ENCODE results near the gene PTPN7. TPM values are rescaled to one million over a fixed set of nuclear protein-coding genes. Genes with fewer than 3 reads are reported as not detected.
"Not testable (repeated sequence)": the region's sequence is repeated elsewhere in the genome, so short reads cannot be mapped to it uniquely, and the experiment has no call there.

PTPN7 gene
- polyA plus RNA-seq, 3 donors: 1.0 to 1.7 (median 1.0) TPM

GRCh38 chr1:202143011-202143767 lies 17.2 kb downstream of the PTPN7 start:
- no peak for DNase-seq (ENCODE audit: extremely low read depth in 1 of 11, low read depth in 9 of 11, low spot score in 4 of 11)

DNA sequence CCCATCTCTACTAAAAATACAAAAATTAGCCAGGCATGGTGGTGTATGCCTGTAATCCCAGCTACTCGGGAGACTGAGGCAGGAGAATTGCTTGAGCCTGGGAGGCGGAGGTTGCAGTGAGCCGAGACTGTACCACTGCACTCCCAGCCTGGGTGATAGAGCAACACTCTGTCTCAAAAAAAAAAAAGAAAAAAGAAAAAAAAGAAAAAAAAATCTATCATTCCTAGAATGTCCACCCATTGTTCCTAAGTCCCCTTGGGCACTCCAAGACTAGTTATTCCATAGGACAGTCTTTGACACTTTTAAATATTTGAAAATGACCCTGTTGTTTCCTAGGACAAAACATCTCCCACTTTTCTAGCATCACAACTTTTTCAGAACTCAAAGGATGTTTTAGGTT lies 18.9 kb downstream of the PTPN7 start:
- not testable (repeated sequence) for DNase-seq (ENCODE audit: extremely low read depth in 1 of 11, low read depth in 9 of 11, low spot score in 4 of 11)

- no peak for DNase-seq (ENCODE audit: extremely low read depth in 1 of 11, low read depth in 9 of 11, low spot score in 4 of 11)
These were observed 19.6 kb downstream of the PTPN7 start for GRCh38 chr1:202140833-202141232.

- DNase-seq (ENCODE audit: extremely low read depth in 1 of 11, low read depth in 9 of 11, low spot score in 4 of 11): peak in 2 of 11 donors; percentile 53 to 54
These were observed 25.1 kb downstream of the PTPN7 start for GRCh38 chr1:202135221-202135721.

DNA sequence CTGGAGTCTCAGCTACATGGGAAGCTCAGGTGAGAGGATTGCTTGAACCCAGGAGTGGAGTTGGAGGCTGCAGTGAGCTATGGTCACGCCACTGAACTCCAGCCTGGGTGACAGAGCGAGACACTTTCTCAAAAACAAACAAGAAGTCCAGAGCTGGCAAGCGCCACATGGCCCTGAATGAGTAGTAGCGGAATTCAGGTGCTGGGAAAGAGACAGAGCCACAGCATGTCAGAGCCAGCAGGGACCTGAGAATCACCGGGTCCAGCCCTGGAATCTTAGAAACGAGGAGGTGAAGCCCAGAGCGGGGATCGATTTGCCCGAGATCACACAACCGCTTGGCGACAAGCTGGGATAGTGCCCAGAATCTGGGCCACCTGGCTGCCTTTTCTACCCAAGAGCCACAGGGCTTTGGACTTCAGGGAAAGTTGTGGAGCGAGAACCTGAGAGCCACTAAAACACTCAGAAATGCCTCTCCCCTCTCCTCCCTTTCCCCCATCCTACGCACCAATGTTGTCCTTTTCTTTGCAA lies 25.7 kb downstream of the PTPN7 start:
- DNase-seq (ENCODE audit: extremely low read depth in 1 of 11, low read depth in 9 of 11, low spot score in 4 of 11): no peak

GRCh38 chr1:202133989-202134388 lies 26.4 kb downstream of the PTPN7 start:
- no peak for DNase-seq (ENCODE audit: extremely low read depth in 1 of 11, low read depth in 9 of 11, low spot score in 4 of 11)

DNA sequence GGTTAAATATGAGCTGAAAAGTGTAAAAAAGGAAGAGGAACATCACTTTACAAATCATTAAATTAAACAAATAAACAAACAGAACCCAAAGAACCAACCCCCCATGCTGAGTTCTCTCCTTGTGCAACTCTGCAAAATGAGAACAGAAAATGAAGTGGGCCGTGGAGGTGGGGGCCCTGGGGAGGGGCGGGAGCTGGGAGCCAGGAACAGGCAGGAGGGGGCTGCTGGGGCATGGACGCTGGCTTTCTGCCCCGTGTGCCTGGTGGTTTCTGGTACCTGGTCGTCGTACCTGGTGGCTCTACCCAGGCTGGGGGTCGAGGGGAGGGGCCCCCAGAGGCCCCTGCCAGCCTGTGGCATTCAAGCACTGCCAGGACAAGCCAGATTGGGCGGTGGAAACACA lies 26.9 kb downstream of the PTPN7 start:
- DNase-seq (ENCODE audit: extremely low read depth in 1 of 11, low read depth in 9 of 11, low spot score in 4 of 11): no peak

- no peak for DNase-seq (ENCODE audit: extremely low read depth in 1 of 11, low read depth in 9 of 11, low spot score in 4 of 11)
These were observed 27.4 kb downstream of the PTPN7 start for GRCh38 chr1:202133001-202133400.

GRCh38 chr1:202131956-202132821 lies 28.2 kb downstream of the PTPN7 start:
- DNase-seq (ENCODE audit: extremely low read depth in 1 of 11, low read depth in 9 of 11, low spot score in 4 of 11): no peak

- no peak for DNase-seq (ENCODE audit: extremely low read depth in 1 of 11, low read depth in 9 of 11, low spot score in 4 of 11)
These were observed 29.4 kb downstream of the PTPN7 start for GRCh38 chr1:202130816-202131522.

- no peak for DNase-seq (ENCODE audit: extremely low read depth in 1 of 11, low read depth in 9 of 11, low spot score in 4 of 11)
These were observed 30.1 kb downstream of the PTPN7 start for GRCh38 chr1:202130297-202130721.

- DNase-seq (ENCODE audit: extremely low read depth in 1 of 11, low read depth in 9 of 11, low spot score in 4 of 11): no peak
These were observed 30.7 kb downstream of the PTPN7 start for GRCh38 chr1:202129453-202130296.

DNA sequence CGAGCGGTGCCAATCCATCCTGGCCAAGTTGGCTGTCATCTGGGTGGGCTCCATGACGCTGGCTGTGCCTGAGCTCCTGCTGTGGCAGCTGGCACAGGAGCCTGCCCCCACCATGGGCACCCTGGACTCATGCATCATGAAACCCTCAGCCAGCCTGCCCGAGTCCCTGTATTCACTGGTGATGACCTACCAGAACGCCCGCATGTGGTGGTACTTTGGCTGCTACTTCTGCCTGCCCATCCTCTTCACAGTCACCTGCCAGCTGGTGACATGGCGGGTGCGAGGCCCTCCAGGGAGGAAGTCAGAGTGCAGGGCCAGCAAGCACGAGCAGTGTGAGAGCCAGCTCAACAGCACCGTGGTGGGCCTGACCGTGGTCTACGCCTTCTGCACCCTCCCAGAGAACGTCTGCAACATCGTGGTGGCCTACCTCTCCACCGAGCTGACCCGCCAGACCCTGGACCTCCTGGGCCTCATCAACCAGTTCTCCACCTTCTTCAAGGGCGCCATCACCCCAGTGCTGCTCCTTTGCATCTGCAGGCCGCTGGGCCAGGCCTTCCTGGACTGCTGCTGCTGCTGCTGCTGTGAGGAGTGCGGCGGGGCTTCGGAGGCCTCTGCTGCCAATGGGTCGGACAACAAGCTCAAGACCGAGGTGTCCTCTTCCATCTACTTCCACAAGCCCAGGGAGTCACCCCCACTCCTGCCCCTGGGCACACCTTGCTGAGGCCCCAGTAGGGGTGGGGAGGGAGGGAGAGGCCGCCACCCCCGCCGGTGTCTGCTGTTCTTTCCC lies 32.4 kb downstream of the PTPN7 start:
- no peak for DNase-seq (ENCODE audit: extremely low read depth in 1 of 11, low read depth in 9 of 11, low spot score in 4 of 11)

- DNase-seq (ENCODE audit: extremely low read depth in 1 of 11, low read depth in 9 of 11, low spot score in 4 of 11): no peak
These were observed 33.3 kb downstream of the PTPN7 start for GRCh38 chr1:202127061-202127460.

DNA sequence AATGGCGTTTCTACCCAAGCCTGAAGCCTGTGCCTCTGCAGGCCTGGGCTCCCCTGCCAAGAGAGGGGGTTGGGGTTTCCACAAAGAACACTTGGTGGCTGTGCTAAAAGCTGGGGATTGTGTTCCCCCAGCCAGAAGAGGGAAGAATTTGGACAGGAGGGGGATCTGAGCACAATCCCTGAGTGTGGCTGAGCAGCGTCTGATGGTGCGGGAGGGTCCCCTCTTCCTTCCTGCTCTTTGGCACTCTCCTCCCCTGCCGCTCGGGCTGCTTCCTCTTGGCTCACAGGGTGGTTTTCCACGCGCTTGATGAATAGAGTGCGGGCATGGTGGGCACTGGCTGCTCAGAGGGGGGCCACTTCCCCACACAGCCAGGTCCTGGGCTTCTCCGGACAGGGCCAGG lies 34.0 kb downstream of the PTPN7 start:
- no peak for DNase-seq (ENCODE audit: extremely low read depth in 1 of 11, low read depth in 9 of 11, low spot score in 4 of 11)

- DNase-seq (ENCODE audit: extremely low read depth in 1 of 11, low read depth in 9 of 11, low spot score in 4 of 11): no peak
These were observed 34.8 kb downstream of the PTPN7 start for GRCh38 chr1:202125611-202126010.

- DNase-seq (ENCODE audit: extremely low read depth in 1 of 11, low read depth in 9 of 11, low spot score in 4 of 11): no peak
These were observed 36.3 kb downstream of the PTPN7 start for GRCh38 chr1:202124142-202124541.

Data from renal cortex interstitium (tissue), 11 donors.